ENCODE data around the gene FANCC. TPM values are rescaled to one million over a fixed set of nuclear protein-coding genes. Genes with fewer than 3 reads are reported as not detected.

Gene FANCC
- total and polyA plus RNA-seq, 10 donors, result 0.89 to 9.7 (median 6.6) TPM

DNA sequence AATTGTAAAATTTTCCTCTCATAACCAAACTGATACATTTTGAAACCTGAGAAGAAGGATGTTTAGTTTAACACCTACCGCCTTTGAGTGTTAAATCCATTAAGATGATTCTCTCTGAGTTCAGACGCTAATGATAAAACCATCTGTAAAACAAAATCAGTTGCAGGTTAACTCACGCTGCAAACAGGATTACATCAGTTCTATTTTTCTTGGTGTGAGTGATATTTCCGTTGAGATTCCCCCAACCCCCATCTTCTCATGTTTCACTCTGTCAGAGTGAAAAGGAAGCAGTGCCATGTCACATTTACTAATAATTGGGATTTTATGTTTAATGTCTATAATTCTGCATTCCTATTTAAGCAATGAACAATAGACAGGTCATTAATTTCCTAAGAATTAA lies 146.5 kb downstream of the FANCC start:
- WGBS, 5 donors, result 61 to 75% (median 70%) methylated on average over 4 of the region's 4 CpGs
- intact Hi-C loops (cut with DNase I; ENCODE audit: low total_unique reads), result no loop called here
- Histone ChIP-seq H3K27me3 (replicated peaks in 1 of 7) (no peaks in the 10 kb centered on the region), H3K4me1 (no peaks in the 10 kb centered on the region), H3K4me3 (no peak overlapping the region), H3K36me3 (peaks cover 0 to 9% (median 0%) of the 10 kb centered on the region in 6 donors), H3K27ac (no peak overlapping the region), H3K9me3 (no peaks in the 10 kb centered on the region)
- no peak for TF ChIP-seq POLR2A (IDR thresholded peaks at IDR 0.05)
- DNase-seq, result no peak

DNA sequence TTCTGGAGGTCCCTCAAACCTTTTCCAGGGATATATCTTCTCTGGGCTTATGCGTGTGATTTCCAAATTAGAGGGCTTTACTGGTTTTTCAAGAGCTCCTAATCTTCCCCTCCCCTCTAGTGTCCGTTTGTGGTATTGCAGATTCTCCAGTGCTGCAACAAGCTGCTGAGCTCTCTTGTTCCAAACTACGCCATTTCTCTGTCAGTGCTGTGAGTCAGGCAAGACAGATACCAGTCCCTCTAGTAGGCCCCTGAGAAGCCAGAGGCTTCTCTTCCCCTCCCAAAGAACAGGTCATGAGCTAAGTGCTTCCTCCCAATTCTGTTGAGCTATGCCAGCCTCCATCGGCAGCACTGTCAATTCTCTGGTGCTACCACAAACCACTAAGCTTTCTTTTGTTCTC lies 149.5 kb downstream of the FANCC start:
- intact Hi-C loops (cut with DNase I; ENCODE audit: low total_unique reads), result no loop called here
- DNase-seq, result no peak
- H3K4me1 ChIP-seq, result no peaks in the 10 kb centered on the region

DNA sequence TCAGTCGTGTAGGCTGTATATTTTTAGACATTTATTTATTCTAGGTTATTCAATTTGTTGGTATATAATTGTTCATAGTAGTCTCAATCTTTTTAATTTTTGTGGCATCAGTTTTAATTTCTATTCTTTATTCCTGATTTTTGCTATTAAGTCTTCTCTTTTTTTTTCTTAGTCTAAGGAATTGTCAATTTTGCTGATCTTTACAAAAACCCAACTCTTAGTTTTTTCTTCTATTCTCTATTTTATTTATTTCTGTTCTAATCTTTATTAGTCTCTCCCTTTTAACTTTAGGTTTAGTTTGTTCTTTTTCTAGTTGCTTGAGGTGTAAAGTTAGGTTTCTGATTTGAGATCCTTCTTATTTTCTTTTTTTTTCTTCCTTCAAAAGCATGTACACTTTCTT lies 152.5 kb downstream of the FANCC start:
- Histone ChIP-seq H3K36me3 (peaks cover 0 to 9% (median 0%) of the 10 kb centered on the region in 6 donors), H3K27ac (no peak overlapping the region), H3K4me3 (no peak overlapping the region), H3K27me3 (replicated peaks in 1 of 7) (no peaks in the 10 kb centered on the region), H3K9me3 (peaks cover 0 to 9% (median 4%) of the 10 kb centered on the region in 8 donors), H3K4me1 (no peaks in the 10 kb centered on the region)
- WGBS, 5 donors, result 87 to 100% (median 92%) methylated on average over 1 of the region's 1 CpG
- DNase-seq, result no peak
- no peak for TF ChIP-seq POLR2A (IDR thresholded peaks at IDR 0.05)
- TF ChIP-seq, protein P1, sequence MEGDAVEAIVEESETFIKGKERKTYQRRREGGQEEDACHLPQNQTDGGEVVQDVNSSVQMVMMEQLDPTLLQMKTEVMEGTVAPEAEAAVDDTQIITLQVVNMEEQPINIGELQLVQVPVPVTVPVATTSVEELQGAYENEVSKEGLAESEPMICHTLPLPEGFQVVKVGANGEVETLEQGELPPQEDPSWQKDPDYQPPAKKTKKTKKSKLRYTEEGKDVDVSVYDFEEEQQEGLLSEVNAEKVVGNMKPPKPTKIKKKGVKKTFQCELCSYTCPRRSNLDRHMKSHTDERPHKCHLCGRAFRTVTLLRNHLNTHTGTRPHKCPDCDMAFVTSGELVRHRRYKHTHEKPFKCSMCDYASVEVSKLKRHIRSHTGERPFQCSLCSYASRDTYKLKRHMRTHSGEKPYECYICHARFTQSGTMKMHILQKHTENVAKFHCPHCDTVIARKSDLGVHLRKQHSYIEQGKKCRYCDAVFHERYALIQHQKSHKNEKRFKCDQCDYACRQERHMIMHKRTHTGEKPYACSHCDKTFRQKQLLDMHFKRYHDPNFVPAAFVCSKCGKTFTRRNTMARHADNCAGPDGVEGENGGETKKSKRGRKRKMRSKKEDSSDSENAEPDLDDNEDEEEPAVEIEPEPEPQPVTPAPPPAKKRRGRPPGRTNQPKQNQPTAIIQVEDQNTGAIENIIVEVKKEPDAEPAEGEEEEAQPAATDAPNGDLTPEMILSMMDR (IDR thresholded peaks at IDR 0.05 in 8 of 11, conservative IDR thresholded peaks at IDR 0.05 in 3 of 11), result no peak
- TF ChIP-seq POLR2AphosphoS5 (IDR thresholded peaks at IDR 0.05), result no peak
- intact Hi-C loops (cut with DNase I; ENCODE audit: low total_unique reads), result no loop called here

More for the DNA sequence above, 149.5 kb downstream of the FANCC start:
- peaks cover 0 to 9% (median 0%) of the 10 kb centered on the region in 6 donors for H3K36me3 ChIP-seq
- no peak overlapping the region for H3K27ac ChIP-seq
- TF ChIP-seq POLR2A (IDR thresholded peaks at IDR 0.05), result no peak
- TF ChIP-seq, protein P1 (IDR thresholded peaks at IDR 0.05 in 8 of 11, conservative IDR thresholded peaks at IDR 0.05 in 3 of 11), result peak; percentile 43 to 80 (median 66)
- H3K27me3 ChIP-seq (replicated peaks in 1 of 7), result no peaks in the 10 kb centered on the region
- H3K9me3 ChIP-seq, result peaks cover 0 to 9% (median 4%) of the 10 kb centered on the region in 8 donors
- WGBS, 5 donors, result 59 to 69% (median 68%) methylated on average over 4 of the region's 4 CpGs
- H3K4me3 ChIP-seq, result no peak overlapping the region

DNA sequence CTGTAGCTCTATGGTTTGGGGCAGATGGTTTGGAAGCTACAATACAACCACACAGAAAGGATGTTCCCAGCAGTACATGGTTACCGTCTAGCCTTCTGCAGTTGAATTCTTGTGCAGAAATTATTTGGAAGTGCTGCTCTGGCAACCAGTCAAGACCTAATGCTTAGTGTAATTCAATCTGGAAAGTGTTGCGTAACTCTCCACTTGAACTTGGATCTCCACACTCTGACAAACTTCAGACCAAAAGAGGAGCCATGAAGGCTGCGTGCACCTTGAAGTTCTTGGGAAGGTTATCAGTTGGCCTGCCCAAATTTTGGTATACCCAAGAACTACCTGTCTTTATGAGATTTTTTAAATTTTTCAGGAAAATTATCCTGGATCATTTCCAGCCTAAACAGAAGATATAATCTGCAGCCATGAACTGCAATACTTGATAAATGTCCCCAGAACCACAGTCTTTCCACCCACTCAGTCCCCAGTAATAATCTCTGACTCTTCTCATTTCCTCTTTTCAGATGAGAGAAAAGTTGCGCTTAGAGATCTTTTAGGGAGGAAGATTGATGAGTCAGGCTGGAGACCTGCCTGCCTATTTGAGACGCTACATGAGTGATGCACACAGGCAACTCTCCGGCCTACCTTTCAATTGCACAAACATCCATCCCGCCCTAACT lies 159.9 kb downstream of the FANCC start:
- Histone ChIP-seq H3K4me3 (no peak overlapping the region), H3K27me3 (replicated peaks in 1 of 7) (no peaks in the 10 kb centered on the region), H3K27ac (peak overlapping the region in 1 of 8 donors; percentile 12), H3K4me1 (peaks cover 0 to 4% (median 0%) of the 10 kb centered on the region in 6 donors), H3K9me3 (no peaks in the 10 kb centered on the region), H3K36me3 (no peaks in the 10 kb centered on the region)
- DNase-seq, result no peak
- TF ChIP-seq POLR2AphosphoS5 (IDR thresholded peaks at IDR 0.05) (peak in 1 of 3 donors; percentile 18), POLR2A (IDR thresholded peaks at IDR 0.05) (no peak)
- intact Hi-C loops (cut with DNase I; ENCODE audit: low total_unique reads), result no loop called here
- WGBS, 5 donors, result 68 to 79% (median 76%) methylated on average over 7 of the region's 7 CpGs

DNA sequence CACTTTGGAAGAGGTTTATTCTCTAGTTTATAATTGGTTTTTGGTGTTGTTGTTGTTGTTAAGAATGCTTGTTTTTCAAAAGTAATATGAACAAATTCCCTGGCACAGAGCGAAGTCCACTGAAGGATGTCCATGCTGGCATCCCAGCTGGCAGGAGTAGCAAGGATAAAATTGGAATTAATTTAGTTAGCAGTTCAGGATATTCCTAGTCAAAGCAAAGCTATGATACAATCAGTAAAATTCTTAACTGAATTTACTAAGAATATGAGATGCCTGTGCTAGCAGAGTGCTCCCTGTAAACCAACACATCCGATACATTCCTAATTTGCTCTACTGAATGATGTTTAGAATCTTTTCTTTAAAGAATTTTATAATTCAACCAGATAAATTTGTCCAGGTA lies 161.4 kb downstream of the FANCC start:
- no peak for DNase-seq
- no peaks in the 10 kb centered on the region for H3K27me3 ChIP-seq (replicated peaks in 1 of 7)
- peaks cover 0 to 4% (median 0%) of the 10 kb centered on the region in 6 donors for H3K4me1 ChIP-seq
- intact Hi-C loops (cut with DNase I; ENCODE audit: low total_unique reads), result no loop called here
- TF ChIP-seq, protein P1 (IDR thresholded peaks at IDR 0.05 in 8 of 11, conservative IDR thresholded peaks at IDR 0.05 in 3 of 11), result no peak
- no peak for TF ChIP-seq POLR2A (IDR thresholded peaks at IDR 0.05)
- no peak for TF ChIP-seq POLR2AphosphoS5 (IDR thresholded peaks at IDR 0.05)
- H3K27ac ChIP-seq, result no peak overlapping the region
- H3K4me3 ChIP-seq, result no peak overlapping the region
- WGBS, 5 donors, result 97 to 99% (median 98%) methylated on average over 2 of the region's 2 CpGs
- H3K36me3 ChIP-seq, result no peaks in the 10 kb centered on the region
- H3K9me3 ChIP-seq, result no peaks in the 10 kb centered on the region

Data from spleen (tissue), 11 donors.